GM10266 (cell line): ENCODE results near the gene GSDME.

ENCODE experiments used
- DNase-seq: peaks from one replicate; pipeline ENCODE4 v3.0.0; 2012; ENCODE audit errors: extremely low spot score
- CTCF ChIP-seq: IDR thresholded peaks from 2 replicates; pipeline ENCODE4 v1.5.1; 2012; ENCODE audit warnings: mild to moderate bottlenecking, low read depth; ENCODE audit not compliant: control insufficient read depth, insufficient read depth; ENCODE audit errors: missing control alignments

GSDME gene

GRCh38 chr7:24721481-24722001 lies 35.7 kb downstream of the GSDME start:
- DNase-seq: no peak
- no peak for TF ChIP-seq CTCF

- DNase-seq: no peak
- TF ChIP-seq CTCF: no peak
Observed at GRCh38 chr7:24720283-24720682, 37.0 kb downstream of the GSDME start.

GRCh38 chr7:24718977-24719491 lies 38.2 kb downstream of the GSDME start:
- DNase-seq: peak; percentile 36
- no peak for TF ChIP-seq CTCF

GRCh38 chr7:24718431-24718831 lies 38.8 kb downstream of the GSDME start:
- TF ChIP-seq CTCF: no peak
- no peak for DNase-seq

GRCh38 chr7:24717694-24718320 lies 39.5 kb downstream of the GSDME start:
- no peak for DNase-seq
- TF ChIP-seq CTCF: no peak

- no peak for TF ChIP-seq CTCF
- no peak for DNase-seq
Observed at GRCh38 chr7:24717247-24717622, 40.0 kb downstream of the GSDME start.

- TF ChIP-seq CTCF: no peak
- DNase-seq: no peak
Observed at GRCh38 chr7:24716480-24717246, 40.6 kb downstream of the GSDME start.
